Osteoblast (primary cell): ENCODE results near the gene ITPKC. TPM values are rescaled to one million over a fixed set of nuclear protein-coding genes. Genes with fewer than 3 reads are reported as not detected.

Experiments used
- DNase-seq: peaks from one replicate; pipeline ENCODE4 v3.0.0; 2011; ENCODE audit warnings: low spot score, mixed read lengths; ENCODE audit not compliant: insufficient read length; ENCODE audit errors: missing footprints
- H2AFZ ChIP-seq: 2 replicates; pipeline ENCODE4 v1.6.0; 2011; ENCODE audit warnings: mild to moderate bottlenecking, low read length
- H3K27ac ChIP-seq: 2 replicates; pipeline ENCODE4 v1.5.1; 2011; ENCODE audit warnings: mild to moderate bottlenecking, low read depth, low read length, moderate library complexity
- H3K27me3 ChIP-seq: 2 replicates; pipeline ENCODE4 v1.6.0; 2012; ENCODE audit warnings: mild to moderate bottlenecking, control low read depth, inconsistent platforms, low read length, moderate library complexity; ENCODE audit not compliant: insufficient read depth
- H3K36me3 ChIP-seq: 2 replicates; pipeline ENCODE4 v1.5.1; 2011; ENCODE audit warnings: mild to moderate bottlenecking, low read length, control low read depth, moderate library complexity; ENCODE audit not compliant: insufficient read depth
- H3K4me1 ChIP-seq: 2 replicates; pipeline ENCODE4 v1.5.1; 2011; ENCODE audit warnings: mild to moderate bottlenecking, low read length, control low read depth, moderate library complexity; ENCODE audit not compliant: insufficient read depth
- H3K4me2 ChIP-seq: 2 replicates; pipeline ENCODE4 v1.6.0; 2011; ENCODE audit warnings: mild to moderate bottlenecking, low read length; ENCODE audit not compliant: insufficient read depth
- H3K4me3 ChIP-seq: fragments of 200-600 bp; sonication (generic); 3 replicates; pipeline ENCODE4 v1.5.1; 2012; ENCODE audit warnings: mild to moderate bottlenecking, low read length, inconsistent platforms; ENCODE audit not compliant: insufficient read depth
- H3K79me2 ChIP-seq: 2 replicates; pipeline ENCODE4 v1.6.0; 2012; ENCODE audit warnings: mild to moderate bottlenecking, low read length, control low read depth, inconsistent platforms; ENCODE audit not compliant: insufficient read depth
- H3K9me3 ChIP-seq: 2 replicates; pipeline ENCODE4 v1.5.1; 2011; ENCODE audit warnings: low read depth, low read length, control low read depth
- H4K20me1 ChIP-seq: 2 replicates; pipeline ENCODE4 v1.6.0; 2012; ENCODE audit warnings: mild to moderate bottlenecking, low read length, control low read depth; ENCODE audit not compliant: insufficient read depth
- CTCF ChIP-seq: IDR thresholded peaks from 2 replicates; pipeline ENCODE4 v1.5.1; 2011; ENCODE audit warnings: mild to moderate bottlenecking, low read depth, low read length, moderate library complexity; ENCODE audit errors: extremely low read depth
- small RNA-seq: library from RNA; depleted of rRNA; stranded (forward); fragments of <200 nt; gene quantifications from one replicate; pipeline ENCODE3, GENCODE V24; 2012
- total RNA-seq: library from RNA; depleted of rRNA; stranded (reverse); fragments of >200 nt; gene quantifications from 2 replicates; pipeline ENCODE4 v1.2.3, GENCODE V29; 2012

The ITPKC gene
- total RNA-seq, 1 donor: 9.8 TPM

DNA sequence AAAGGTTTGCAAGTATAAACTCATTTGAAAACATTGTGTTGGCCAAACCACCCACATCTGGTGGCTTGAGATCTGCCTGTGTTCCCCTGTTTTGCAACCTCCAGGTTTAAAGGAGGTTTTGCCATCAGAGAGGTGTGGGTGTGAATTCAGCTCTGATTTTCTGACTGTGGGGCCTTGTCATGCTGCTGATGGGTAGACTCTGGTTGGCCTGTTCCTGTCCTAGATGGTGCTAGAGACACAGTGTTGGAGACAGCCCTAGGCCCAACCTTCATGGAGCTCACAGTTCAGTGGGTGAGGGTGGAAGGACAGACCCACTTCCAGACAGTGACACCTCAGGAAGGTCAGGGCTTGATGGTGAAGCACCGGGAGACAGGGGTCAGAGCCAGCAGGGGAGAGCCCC, 68.6 kb downstream of the ITPKC start:
- Histone ChIP-seq H2AFZ (no peak overlapping the region), H4K20me1 (no peaks in the 10 kb centered on the region), H3K9me3 (no peaks in the 10 kb centered on the region), H3K27me3 (no peaks in the 10 kb centered on the region), H3K79me2 (no peaks in the 10 kb centered on the region), H3K27ac (no peak overlapping the region), H3K4me2 (no peak overlapping the region), H3K36me3 (no peaks in the 10 kb centered on the region), H3K4me1 (no peaks in the 10 kb centered on the region), H3K4me3 (no peak overlapping the region)
- DNase-seq: no peak
- no peak for TF ChIP-seq CTCF

DNA sequence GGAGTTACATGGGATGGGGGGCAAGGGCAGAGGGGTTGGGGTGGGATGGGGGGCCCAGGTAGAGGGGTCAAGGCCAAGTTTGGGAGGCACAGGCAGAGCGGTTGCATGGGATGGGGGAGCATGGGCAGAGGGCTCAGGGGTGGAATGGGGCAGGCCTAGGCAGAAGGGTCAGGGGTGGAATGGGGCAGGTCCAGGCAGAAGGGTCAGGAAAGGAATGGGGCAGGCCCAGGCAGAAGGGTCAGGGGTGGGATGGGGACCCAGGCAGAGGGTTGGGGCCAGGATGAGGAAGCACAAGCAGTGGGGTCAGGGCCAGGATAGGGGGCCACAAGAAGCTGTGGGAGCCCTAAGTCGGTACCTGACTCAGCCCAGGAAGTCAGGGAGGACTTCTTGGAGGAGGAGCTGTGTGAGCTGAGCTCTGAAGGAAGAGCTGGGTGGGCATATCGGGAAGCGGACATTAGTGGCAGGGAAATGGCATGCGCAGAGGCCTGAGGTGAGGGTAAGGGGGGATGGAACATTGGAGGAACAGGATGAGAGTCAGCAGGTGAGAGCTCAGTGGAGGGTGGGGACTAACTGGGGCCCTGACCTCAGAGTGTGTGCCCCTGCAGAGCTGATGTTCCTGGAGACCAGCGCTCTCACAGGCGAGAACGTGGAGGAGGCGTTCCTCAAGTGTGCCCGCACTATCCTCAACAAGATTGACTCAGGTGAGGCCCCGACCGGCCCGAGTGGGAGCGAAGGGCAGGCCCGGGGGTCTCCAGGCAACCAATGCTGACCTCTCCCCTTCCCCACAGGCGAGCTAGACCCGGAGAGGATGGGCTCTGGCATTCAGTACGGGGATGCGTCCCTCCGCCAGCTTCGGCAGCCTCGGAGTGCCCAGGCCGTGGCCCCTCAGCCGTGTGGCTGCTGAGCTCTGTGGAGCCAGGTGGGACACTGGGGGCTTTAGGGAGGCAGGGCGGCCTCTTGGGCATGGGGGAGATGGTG, 69.4 kb downstream of the ITPKC start:
- H3K4me3 ChIP-seq: no peak overlapping the region
- peak; percentile 39 for DNase-seq
- no peak overlapping the region for H3K4me2 ChIP-seq
- H2AFZ ChIP-seq: no peak overlapping the region
- H3K79me2 ChIP-seq: no peaks in the 10 kb centered on the region
- H3K36me3 ChIP-seq: no peaks in the 10 kb centered on the region
- TF ChIP-seq CTCF: no peak
- no peaks in the 10 kb centered on the region for H3K27me3 ChIP-seq
- H3K9me3 ChIP-seq: no peaks in the 10 kb centered on the region
- no peak overlapping the region for H3K27ac ChIP-seq
- no peaks in the 10 kb centered on the region for H3K4me1 ChIP-seq
- no peaks in the 10 kb centered on the region for H4K20me1 ChIP-seq

Small RNAs within 50 kb of the gene (small RNA-seq; reads per million reads assigned to genes)
- not detected for gene RNU6-195P

Other genes with a start within 250 kb of the ITPKC start
- 16.3 and 18.9 TPM in 2 replicates for gene SHKBP1, start 140.2 kb upstream of the ITPKC start, total RNA-seq
- 13.6 and 16.6 TPM in 2 replicates for gene LTBP4, start 115.7 kb upstream of the ITPKC start, total RNA-seq
- 26.8 and 27.7 TPM in 2 replicates for gene NUMBL, start 26.5 kb upstream of the ITPKC start, total RNA-seq
- 32.9 and 34.2 TPM in 2 replicates for gene COQ8B, start 226 bp upstream of the ITPKC start, total RNA-seq
- 1.1 and 1.5 TPM in 2 replicates for gene ACTMAP, start 33.4 kb downstream of the ITPKC start, total RNA-seq
- gene SNRPA, start 34.1 kb downstream of the ITPKC start, total RNA-seq: 20.6 and 32.1 TPM in 2 replicates
- 0.72 TPM in 1 of 2 replicates, not detected in the other for gene MIA, start 58.4 kb downstream of the ITPKC start, total RNA-seq
- 8.0 and 13.8 TPM in 2 replicates for gene RAB4B, start 61.1 kb downstream of the ITPKC start, total RNA-seq
- gene EGLN2, start 82.1 kb downstream of the ITPKC start, total RNA-seq: 69.8 and 75.1 TPM in 2 replicates
- not detected in 2 replicates for gene CYP2A6, start 133.3 kb downstream of the ITPKC start, total RNA-seq
- gene CYP2A7, start 165.1 kb downstream of the ITPKC start, total RNA-seq: not detected in 2 replicates